Measurements from ENCODE around the gene SPOCK3. TPM values are rescaled to one million over a fixed set of nuclear protein-coding genes. Genes with fewer than 3 reads are reported as not detected.

The SPOCK3 gene
- total and polyA plus RNA-seq, 2 donors (not counting 3 experiments of a cell fraction or from before 2014, with no cell fraction given) = 0.10 TPM; not detected in 1

DNA sequence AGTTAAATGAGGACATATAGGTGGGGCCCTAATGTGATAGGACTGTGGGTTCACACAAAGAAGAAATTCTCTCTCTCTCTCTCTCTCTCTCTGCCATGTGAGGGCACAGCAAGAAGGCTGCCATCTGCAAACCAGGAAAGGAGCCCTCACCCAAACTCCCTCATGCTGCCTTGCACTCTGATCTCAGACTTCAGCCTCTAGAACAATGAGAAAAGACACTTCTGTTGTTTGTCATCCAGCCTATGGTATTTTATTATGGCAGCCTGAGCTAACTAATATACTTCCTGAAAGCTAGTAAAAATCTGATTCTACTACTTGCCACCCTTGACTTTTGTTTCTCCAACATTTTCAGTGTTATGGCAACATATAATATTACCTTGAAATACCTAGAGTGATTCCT is 425.9 kb downstream of the SPOCK3 start:
- Histone ChIP-seq H3K9ac (replicated peaks; ENCODE audit: extremely low read depth, insufficient read depth, low read length) (no peak overlapping the region), H3K27ac (ENCODE audit: insufficient read depth, low read depth, low read length) (no peak overlapping the region), H3K27me3 (ENCODE audit: control insufficient read depth in 2 of 2, insufficient read depth in 2 of 2, low read length in 2 of 2) (no peaks in the 10 kb centered on the region), H3K4me2 (ENCODE audit: insufficient read depth, low read length) (no peak overlapping the region), H3K4me1 (ENCODE audit: control insufficient read depth, extremely low read depth, insufficient read depth, low read length) (no peaks in the 10 kb centered on the region), H3K9me3 (replicated peaks; ENCODE audit: control insufficient read depth, insufficient read depth, low read length) (no peaks in the 10 kb centered on the region), H4K20me1 (replicated peaks; ENCODE audit: control insufficient read depth, extremely low read depth, insufficient read depth, low read length) (no peaks in the 10 kb centered on the region), H3K4me3 (replicated peaks in 1 of 3; ENCODE audit: insufficient read depth in 1 of 3, low read depth in 1 of 3, low read length in 3 of 3) (no peak overlapping the region), H3K79me2 (ENCODE audit: control insufficient read depth, insufficient read depth, low read length) (no peaks in the 10 kb centered on the region), H3K9me1 (replicated peaks; ENCODE audit: control insufficient read depth, extremely low read depth, insufficient read depth, low read length) (no peaks in the 10 kb centered on the region), H3K36me3 (ENCODE audit: control insufficient read depth in 2 of 2, extremely low read depth in 1 of 2, insufficient read depth in 2 of 2, low read length in 2 of 2) (no peaks in the 10 kb centered on the region), H2AFZ (ENCODE audit: low read depth, low read length) (no peak overlapping the region)
- FAIRE-seq (no peak), DNase-seq (ENCODE audit: low read depth, low spot score) (no peak)
- dilution Hi-C loops (cut with MboI; ENCODE audit: extremely low pct_ligation_motif_present, low sequenced_read_pairs) (no loop called here), intact Hi-C loops (cut with micrococcal nuclease) (no loop called here)
- no TSS peak for BruUV-seq (replicated peaks)
- ChIA-PET CTCF (no interaction called here), POLR2A (no interaction called here)
- TF ChIP-seq JUN (IDR thresholded peaks at IDR 0.05; ENCODE audit: borderline replicate concordance, insufficient read depth, insufficient read length, low read depth) = no peak
- TF ChIP-seq, protein P1, sequence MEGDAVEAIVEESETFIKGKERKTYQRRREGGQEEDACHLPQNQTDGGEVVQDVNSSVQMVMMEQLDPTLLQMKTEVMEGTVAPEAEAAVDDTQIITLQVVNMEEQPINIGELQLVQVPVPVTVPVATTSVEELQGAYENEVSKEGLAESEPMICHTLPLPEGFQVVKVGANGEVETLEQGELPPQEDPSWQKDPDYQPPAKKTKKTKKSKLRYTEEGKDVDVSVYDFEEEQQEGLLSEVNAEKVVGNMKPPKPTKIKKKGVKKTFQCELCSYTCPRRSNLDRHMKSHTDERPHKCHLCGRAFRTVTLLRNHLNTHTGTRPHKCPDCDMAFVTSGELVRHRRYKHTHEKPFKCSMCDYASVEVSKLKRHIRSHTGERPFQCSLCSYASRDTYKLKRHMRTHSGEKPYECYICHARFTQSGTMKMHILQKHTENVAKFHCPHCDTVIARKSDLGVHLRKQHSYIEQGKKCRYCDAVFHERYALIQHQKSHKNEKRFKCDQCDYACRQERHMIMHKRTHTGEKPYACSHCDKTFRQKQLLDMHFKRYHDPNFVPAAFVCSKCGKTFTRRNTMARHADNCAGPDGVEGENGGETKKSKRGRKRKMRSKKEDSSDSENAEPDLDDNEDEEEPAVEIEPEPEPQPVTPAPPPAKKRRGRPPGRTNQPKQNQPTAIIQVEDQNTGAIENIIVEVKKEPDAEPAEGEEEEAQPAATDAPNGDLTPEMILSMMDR (IDR thresholded peaks at IDR 0.05; ENCODE audit: extremely low read depth in 1 of 2, insufficient read depth in 1 of 2, low read depth in 1 of 2, low read length in 2 of 2) = no peak
- TF ChIP-seq POLR2A (IDR thresholded peaks at IDR 0.05; ENCODE audit: low read depth, low read length) = no peak
- TF ChIP-seq MYC (IDR thresholded peaks at IDR 0.05; ENCODE audit: low read depth, low read length) = no peak
- no peak for TF ChIP-seq GATA2 (IDR thresholded peaks at IDR 0.05; ENCODE audit: insufficient read depth, insufficient read length, low read depth, low read length)
- no peak for TF ChIP-seq EZH2 (IDR thresholded peaks at IDR 0.05; ENCODE audit: borderline replicate concordance, low read depth, low read length, severe bottlenecking)
- TF ChIP-seq POLR2AphosphoS5 (IDR thresholded peaks at IDR 0.05; ENCODE audit: insufficient read depth, low read depth, low read length) = no peak
- no peak for TF ChIP-seq FOS (IDR thresholded peaks at IDR 0.05; ENCODE audit: borderline replicate concordance, insufficient read depth, low read length)
- TF ChIP-seq, protein P2, sequence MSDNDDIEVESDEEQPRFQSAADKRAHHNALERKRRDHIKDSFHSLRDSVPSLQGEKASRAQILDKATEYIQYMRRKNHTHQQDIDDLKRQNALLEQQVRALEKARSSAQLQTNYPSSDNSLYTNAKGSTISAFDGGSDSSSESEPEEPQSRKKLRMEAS (IDR thresholded peaks at IDR 0.05; ENCODE audit: insufficient read depth, insufficient read length) = no peak
